ENCODE measurements around the gene IFI44. TPM values are rescaled to one million over a fixed set of nuclear protein-coding genes. Genes with fewer than 3 reads are reported as not detected.

The IFI44 gene
- total RNA-seq, 4 donors from 2014 or later: 2.6 to 3.1 (median 2.8) TPM

GRCh38 chr1:78681265-78681664, 31.6 kb downstream of the IFI44 start:
- no peak for DNase-seq
- Histone ChIP-seq H3K9me3 (no peaks in the 10 kb centered on the region), H3K4me3 (no peak overlapping the region), H3K36me3 (no peaks in the 10 kb centered on the region), H3K27ac (no peak overlapping the region), H3K27me3 (no peaks in the 10 kb centered on the region), H3K4me1 (no peaks in the 10 kb centered on the region)
- ATAC-seq: no peak
- TF ChIP-seq POLR2A (IDR thresholded peaks at IDR 0.05) (no peak), CTCF (IDR thresholded peaks at IDR 0.05 in 4 of 5, conservative IDR thresholded peaks at IDR 0.05 in 1 of 5) (no peak)
- intact Hi-C loops (cut with DNase I; ENCODE audit: low total_unique reads) (no loop called here), in situ Hi-C loops (cut with MboI; ENCODE audit: low sequenced_read_pairs in 4 of 4) (loop anchor here in 1 of 4 donors (10.0 kb wide), 1 partner anchor 546 kb away; no protein-coding TSS in a partner anchor)

- Histone ChIP-seq H3K27me3 (no peaks in the 10 kb centered on the region), H3K36me3 (no peaks in the 10 kb centered on the region), H3K9me3 (no peaks in the 10 kb centered on the region), H3K4me3 (no peak overlapping the region), H3K4me1 (no peaks in the 10 kb centered on the region), H3K27ac (no peak overlapping the region)
- no peak for ATAC-seq
- in situ Hi-C loops (cut with MboI; ENCODE audit: low sequenced_read_pairs in 4 of 4): loop anchor here in 1 of 4 donors (10.0 kb wide), 1 partner anchor 548 kb away; no protein-coding TSS in a partner anchor
- DNase-seq: no peak
- intact Hi-C loops (cut with DNase I; ENCODE audit: low total_unique reads): no loop called here
- no peak for TF ChIP-seq CTCF (IDR thresholded peaks at IDR 0.05 in 4 of 5, conservative IDR thresholded peaks at IDR 0.05 in 1 of 5)
- TF ChIP-seq POLR2A (IDR thresholded peaks at IDR 0.05): no peak
Observed at GRCh38 chr1:78682496-78682895, 32.9 kb downstream of the IFI44 start.

- in situ Hi-C loops (cut with MboI; ENCODE audit: low sequenced_read_pairs in 4 of 4) (loop anchor here in 1 of 4 donors (10.0 kb wide), 1 partner anchor 548 kb away; no protein-coding TSS in a partner anchor), intact Hi-C loops (cut with DNase I; ENCODE audit: low total_unique reads) (no loop called here)
- Histone ChIP-seq H3K27me3 (no peaks in the 10 kb centered on the region), H3K27ac (no peak overlapping the region), H3K9me3 (no peaks in the 10 kb centered on the region), H3K4me3 (no peak overlapping the region), H3K4me1 (no peaks in the 10 kb centered on the region), H3K36me3 (no peaks in the 10 kb centered on the region)
- ATAC-seq (no peak), DNase-seq (no peak)
- TF ChIP-seq CTCF (IDR thresholded peaks at IDR 0.05 in 4 of 5, conservative IDR thresholded peaks at IDR 0.05 in 1 of 5): no peak
- no peak for TF ChIP-seq POLR2A (IDR thresholded peaks at IDR 0.05)
Observed at GRCh38 chr1:78683079-78683478, 33.4 kb downstream of the IFI44 start.

GRCh38 chr1:78687315-78687714, 37.7 kb downstream of the IFI44 start:
- H3K27me3 ChIP-seq: no peaks in the 10 kb centered on the region
- no peak overlapping the region for H3K27ac ChIP-seq
- no peak for TF ChIP-seq POLR2A (IDR thresholded peaks at IDR 0.05)
- TF ChIP-seq CTCF (IDR thresholded peaks at IDR 0.05 in 4 of 5, conservative IDR thresholded peaks at IDR 0.05 in 1 of 5): no peak
- H3K4me3 ChIP-seq: no peak overlapping the region
- DNase-seq (no peak), ATAC-seq (no peak)
- H3K36me3 ChIP-seq: no peaks in the 10 kb centered on the region
- intact Hi-C loops (cut with DNase I; ENCODE audit: low total_unique reads): no loop called here
- H3K9me3 ChIP-seq: no peaks in the 10 kb centered on the region
- in situ Hi-C loops (cut with MboI; ENCODE audit: low sequenced_read_pairs in 4 of 4): loop anchor here in 1 of 4 donors (10.0 kb wide), 1 partner anchor 553 kb away; no protein-coding TSS in a partner anchor
- no peaks in the 10 kb centered on the region for H3K4me1 ChIP-seq

DNA sequence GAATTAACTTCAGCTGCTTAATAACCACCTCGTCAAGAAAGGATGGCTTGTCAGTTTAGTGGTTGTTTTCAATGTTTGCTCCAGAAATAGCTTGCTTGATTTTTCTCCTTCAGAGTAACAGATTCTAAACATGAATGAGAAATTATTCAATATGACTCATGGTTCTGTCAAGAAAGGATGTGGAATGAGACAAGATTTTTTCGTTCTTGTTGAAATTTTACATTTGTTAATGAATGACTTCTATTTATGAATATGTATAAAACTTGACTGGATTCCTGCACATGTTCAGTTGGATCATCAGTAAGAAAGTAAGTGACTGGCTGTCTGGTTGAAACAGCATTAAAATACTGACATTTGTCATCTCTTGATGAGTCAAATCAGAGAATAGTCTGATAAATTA, 38.3 kb downstream of the IFI44 start:
- Histone ChIP-seq H3K4me3 (no peak overlapping the region), H3K36me3 (no peaks in the 10 kb centered on the region), H3K27ac (no peak overlapping the region), H3K27me3 (no peaks in the 10 kb centered on the region), H3K9me3 (no peaks in the 10 kb centered on the region), H3K4me1 (no peaks in the 10 kb centered on the region)
- DNase-seq (no peak), ATAC-seq (no peak)
- in situ Hi-C loops (cut with MboI; ENCODE audit: low sequenced_read_pairs in 4 of 4) (loop anchor here in 1 of 4 donors (10.0 kb wide), 1 partner anchor 553 kb away; no protein-coding TSS in a partner anchor), intact Hi-C loops (cut with DNase I; ENCODE audit: low total_unique reads) (no loop called here)
- TF ChIP-seq CTCF (IDR thresholded peaks at IDR 0.05 in 4 of 5, conservative IDR thresholded peaks at IDR 0.05 in 1 of 5): no peak
- TF ChIP-seq POLR2A (IDR thresholded peaks at IDR 0.05): no peak

Measured in gastrocnemius medialis (tissue), 4 donors.